Mononuclear cell (primary cell): ENCODE measurements around the gene ZNF280D. TPM values are rescaled to one million over a fixed set of nuclear protein-coding genes. Genes with fewer than 3 reads are reported as not detected.

Experiments used
- H3K27me3 ChIP-seq: 2 replicates; pipeline ENCODE4 v1.6.0; 2011; ENCODE audit warnings: low read length, control low read depth; ENCODE audit not compliant: insufficient read depth
- H3K4me1 ChIP-seq: 2 replicates; pipeline ENCODE4 v1.5.1; 2011; ENCODE audit warnings: mild to moderate bottlenecking, low read length, control low read depth; ENCODE audit not compliant: insufficient read depth
- H3K4me3 ChIP-seq: 2 replicates; pipeline ENCODE4 v1.5.1; 2011; ENCODE audit warnings: mild to moderate bottlenecking, low read length, moderate library complexity
- H3K9me3 ChIP-seq: 2 replicates; pipeline ENCODE4 v1.5.1; 2011; ENCODE audit warnings: low read depth, mild to moderate bottlenecking, control low read depth, low read length
- total RNA-seq: library from RNA; depleted of rRNA; stranded (reverse); fragments of >200 nt; gene quantifications from one replicate; pipeline ENCODE4 v1.2.3, GENCODE V29; 2012

The ZNF280D gene
- total RNA-seq, 1 donor, result 29.9 TPM

DNA sequence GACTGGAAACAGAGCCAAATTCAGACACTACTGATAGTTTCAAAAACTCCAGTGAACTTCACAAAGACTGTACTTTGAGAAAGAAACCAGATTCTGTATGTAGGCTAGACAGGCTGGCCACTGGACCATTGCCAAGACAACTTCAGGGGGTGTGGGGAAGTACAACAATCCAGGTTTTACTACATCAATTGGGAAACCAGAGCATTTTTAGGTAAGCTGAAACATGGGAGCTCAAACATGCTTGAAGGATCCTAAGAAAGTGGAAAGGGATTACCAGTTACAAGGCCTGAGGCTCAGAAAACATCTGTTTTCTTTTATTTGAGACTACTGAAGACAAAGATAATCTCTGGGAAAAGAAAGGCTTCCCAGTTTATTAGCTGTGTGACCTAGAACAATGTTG, 26.9 kb upstream of the ZNF280D start:
- H3K4me3 ChIP-seq, result no peak overlapping the region
- no peaks in the 10 kb centered on the region for H3K9me3 ChIP-seq
- no peaks in the 10 kb centered on the region for H3K27me3 ChIP-seq
- H3K4me1 ChIP-seq, result peaks cover 29% of the 10 kb centered on the region

DNA sequence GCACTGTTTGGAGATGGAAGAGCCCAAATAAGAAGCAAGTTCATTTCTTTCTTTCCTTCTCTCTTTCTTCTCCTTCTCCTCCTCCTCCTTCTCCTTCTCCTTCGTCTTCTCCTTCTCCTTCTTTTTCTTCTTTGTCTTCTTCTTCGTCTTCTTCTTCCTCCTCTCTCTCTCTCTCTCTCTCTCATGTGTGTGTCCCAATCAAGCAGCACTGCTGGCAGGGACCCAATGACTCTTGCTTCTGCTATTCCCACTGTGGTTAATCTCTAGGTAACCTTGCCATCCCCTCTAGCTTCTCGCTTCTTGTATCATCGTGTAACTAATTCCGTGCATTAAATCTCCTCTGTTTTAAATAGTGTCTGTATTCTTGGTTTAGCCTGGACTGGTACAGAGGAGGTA, 26.1 kb upstream of the ZNF280D start:
- H3K27me3 ChIP-seq, result peaks cover 2% of the 10 kb centered on the region
- H3K9me3 ChIP-seq, result no peaks in the 10 kb centered on the region
- H3K4me1 ChIP-seq, result peaks cover 29% of the 10 kb centered on the region
- no peak overlapping the region for H3K4me3 ChIP-seq

DNA sequence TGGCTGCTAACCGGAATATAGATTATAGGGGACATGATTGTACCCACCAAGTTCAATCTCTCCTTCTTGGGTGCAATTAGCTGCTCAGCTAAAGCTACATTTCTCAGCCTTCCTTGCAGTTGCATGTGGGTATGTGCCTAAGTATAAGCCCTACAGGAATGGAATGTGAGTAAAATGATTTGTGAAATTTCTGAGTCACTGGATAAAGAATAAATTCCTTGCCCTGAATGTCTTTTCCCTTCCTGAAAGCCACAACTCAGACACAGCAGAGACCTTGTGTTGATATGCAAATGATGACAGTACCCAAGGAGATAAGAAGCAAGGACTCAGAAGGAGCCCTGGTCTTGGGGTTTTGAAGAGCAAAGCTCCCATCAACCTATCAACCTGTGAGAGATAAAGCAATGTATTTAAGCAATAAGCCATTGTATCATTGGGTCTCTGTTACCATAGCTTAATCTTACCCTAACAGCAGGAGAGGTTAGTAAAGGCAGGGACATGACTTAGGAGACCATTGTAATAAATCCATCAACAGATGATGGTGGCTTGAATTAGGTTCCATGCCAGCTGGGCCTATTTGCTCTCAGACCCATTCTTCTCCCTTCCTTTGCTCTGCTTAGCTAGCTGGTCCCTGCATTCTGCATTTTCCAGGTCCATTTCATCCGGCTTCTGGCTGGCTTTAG, 25.6 kb upstream of the ZNF280D start:
- no peaks in the 10 kb centered on the region for H3K9me3 ChIP-seq
- peaks cover 25% of the 10 kb centered on the region for H3K4me1 ChIP-seq
- H3K4me3 ChIP-seq, result no peak overlapping the region
- peaks cover 2% of the 10 kb centered on the region for H3K27me3 ChIP-seq

DNA sequence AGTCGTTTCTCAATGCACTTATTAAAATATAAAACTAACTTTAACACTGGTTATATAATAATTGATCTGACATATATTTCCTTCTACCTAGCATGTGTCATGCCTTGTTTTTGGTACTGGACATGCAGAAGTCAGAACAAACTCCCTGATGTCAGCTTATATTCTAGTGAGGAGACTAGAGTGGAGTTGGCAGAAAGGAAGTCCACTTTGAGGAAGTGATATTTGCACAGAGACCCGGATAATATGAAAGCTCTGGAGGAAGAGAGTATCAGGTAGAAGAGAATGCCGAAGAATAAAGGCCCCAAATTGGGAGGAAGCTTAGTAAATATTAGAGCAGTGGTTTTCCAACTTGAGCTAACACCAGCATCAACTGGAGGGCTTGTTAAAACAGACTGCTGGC, 24.6 kb upstream of the ZNF280D start:
- H3K4me1 ChIP-seq, result peaks cover 22% of the 10 kb centered on the region
- H3K9me3 ChIP-seq, result no peaks in the 10 kb centered on the region
- no peak overlapping the region for H3K4me3 ChIP-seq
- peaks cover 2% of the 10 kb centered on the region for H3K27me3 ChIP-seq

DNA sequence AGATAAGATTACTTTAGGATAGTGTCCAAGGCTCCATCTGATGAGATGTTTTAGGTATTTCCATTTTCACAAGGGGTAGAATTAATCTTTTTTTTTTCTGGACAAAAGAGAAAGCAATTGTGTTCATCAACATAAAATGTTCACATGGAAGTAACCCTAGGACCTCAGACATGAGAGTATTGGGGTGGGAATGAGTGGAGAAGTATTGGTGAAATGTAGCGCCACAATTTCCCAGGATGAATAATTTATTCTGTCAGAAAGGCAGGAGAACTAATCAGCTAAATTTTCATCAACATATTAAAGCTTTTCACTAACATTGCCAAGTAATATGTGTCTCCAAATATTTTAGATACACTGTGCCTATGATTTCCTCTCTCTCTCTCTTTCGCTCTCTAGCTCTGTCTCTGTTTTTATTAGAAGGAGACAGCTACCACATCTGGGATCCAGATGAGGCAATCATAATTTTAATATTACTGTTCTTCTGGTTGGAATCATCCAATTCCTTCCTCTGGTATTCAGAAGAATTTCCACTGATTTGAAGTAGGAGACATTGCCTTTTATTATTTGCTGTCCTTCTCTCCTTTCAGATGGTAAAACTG, 21.6 kb upstream of the ZNF280D start:
- no peaks in the 10 kb centered on the region for H3K9me3 ChIP-seq
- H3K4me1 ChIP-seq, result peaks cover 18% of the 10 kb centered on the region
- peaks cover 2% of the 10 kb centered on the region for H3K27me3 ChIP-seq
- no peak overlapping the region for H3K4me3 ChIP-seq

DNA sequence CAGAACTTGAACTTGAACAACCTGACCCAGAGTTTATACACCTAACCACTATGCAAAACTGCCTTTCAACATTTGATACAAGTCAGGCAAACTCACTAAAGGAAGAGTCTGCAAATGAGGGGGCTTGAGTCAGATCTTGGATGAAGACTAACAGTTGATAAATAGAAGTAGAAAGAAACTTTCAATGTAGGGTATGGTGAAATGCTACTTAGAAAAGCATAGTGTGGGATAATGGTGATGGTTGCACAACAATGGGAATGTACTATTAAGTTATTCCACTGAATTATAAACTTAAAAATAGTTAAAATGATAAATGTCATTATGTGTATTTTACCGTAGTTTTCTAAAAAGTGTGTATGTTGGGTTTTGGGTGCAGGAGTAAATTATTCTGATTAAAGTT, 19.7 kb upstream of the ZNF280D start:
- Histone ChIP-seq H3K27me3 (peaks cover 2% of the 10 kb centered on the region), H3K4me1 (peaks cover under 1% of the 10 kb centered on the region), H3K9me3 (no peaks in the 10 kb centered on the region), H3K4me3 (no peak overlapping the region)

DNA sequence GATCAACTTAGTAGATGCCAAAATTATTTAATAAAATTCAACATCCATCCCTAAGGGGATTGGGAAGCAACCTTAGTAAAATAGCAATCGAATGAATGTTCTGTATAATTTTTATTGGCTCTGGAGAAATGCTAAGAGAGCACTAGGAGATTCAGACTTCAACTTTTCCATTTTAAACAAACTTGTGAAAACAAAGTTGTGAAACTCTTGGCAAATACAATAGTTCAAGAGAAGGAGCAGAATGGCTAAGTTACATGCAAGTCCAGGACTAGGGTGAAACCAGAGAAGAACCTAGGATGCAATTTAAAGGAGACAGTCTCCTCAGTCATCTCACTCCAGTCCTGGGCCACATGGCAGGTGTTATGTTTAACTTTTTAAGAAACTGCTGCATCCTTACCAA, 16.7 kb upstream of the ZNF280D start:
- Histone ChIP-seq H3K4me1 (no peaks in the 10 kb centered on the region), H3K9me3 (no peaks in the 10 kb centered on the region), H3K4me3 (no peak overlapping the region), H3K27me3 (peaks cover 1% of the 10 kb centered on the region)

DNA sequence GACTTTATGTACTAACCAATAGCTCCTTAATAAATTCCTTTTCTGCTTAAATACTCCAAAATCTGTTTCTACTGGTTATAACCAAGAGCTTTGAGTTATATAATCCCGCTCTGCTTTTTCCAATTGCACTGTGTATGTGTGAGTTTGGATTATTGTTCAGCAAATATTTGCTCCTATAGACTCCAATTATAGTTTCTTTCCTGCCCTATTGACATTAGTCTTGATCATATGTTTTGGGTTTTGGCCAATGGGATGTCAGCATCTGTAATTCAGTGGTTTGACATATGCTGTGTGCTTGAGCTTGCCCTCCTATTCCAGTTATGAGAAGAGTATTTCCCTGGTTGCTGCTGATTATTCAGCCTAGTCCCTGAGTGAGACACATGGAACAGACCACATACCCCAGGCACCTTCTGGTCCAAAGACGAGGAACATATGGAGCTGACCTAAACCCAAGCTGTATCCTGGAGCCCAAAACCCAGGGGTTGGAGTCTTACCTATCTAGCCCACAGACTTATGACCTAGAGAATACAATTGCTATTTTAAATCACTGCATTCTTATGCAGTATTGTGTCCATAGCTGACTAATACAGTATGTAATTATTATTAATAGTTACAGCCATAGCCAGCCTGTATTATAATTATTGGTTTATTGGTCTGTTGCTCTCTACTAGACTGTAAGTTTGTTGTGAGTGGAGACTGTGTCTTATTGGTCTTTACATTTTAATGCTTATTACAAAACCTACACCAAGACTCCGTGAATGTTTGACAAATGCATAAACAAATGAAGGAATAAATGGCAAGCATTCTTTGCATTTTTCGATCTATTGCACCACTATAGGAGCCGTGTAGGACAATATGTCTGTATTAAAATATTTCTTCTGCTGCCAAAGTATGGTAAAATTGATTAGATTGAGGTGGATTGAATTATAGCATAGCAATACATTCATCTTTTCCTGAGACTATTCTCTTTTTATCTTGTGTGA, 11.7 kb upstream of the ZNF280D start:
- Histone ChIP-seq H3K9me3 (no peaks in the 10 kb centered on the region), H3K4me1 (no peaks in the 10 kb centered on the region)

DNA sequence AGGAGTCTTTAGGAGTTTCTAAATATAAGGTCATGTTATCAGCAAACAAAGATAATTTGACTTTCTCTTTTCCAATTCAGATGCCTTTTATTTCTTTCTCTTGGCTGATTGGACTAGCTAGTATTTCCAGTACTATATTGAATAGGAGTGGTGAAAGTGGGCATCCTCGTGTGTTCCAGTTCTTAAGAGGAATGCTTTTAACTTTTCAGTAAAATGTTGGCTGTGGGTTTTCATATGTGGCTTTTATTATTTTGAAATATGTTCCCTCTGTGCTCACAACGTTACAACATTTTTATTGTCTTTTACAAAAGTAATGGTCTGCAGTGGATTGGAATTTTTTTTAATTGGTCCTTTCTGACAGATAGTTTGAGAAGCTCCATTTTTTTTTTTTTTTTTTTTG, 8.2 kb upstream of the ZNF280D start:
- no peaks in the 10 kb centered on the region for H3K4me1 ChIP-seq
- H3K4me3 ChIP-seq, result no peak overlapping the region
- no peaks in the 10 kb centered on the region for H3K9me3 ChIP-seq
- no peaks in the 10 kb centered on the region for H3K27me3 ChIP-seq

More for the DNA sequence above, 11.7 kb upstream of the ZNF280D start:
- H3K27me3 ChIP-seq, result no peaks in the 10 kb centered on the region
- no peak overlapping the region for H3K4me3 ChIP-seq

DNA sequence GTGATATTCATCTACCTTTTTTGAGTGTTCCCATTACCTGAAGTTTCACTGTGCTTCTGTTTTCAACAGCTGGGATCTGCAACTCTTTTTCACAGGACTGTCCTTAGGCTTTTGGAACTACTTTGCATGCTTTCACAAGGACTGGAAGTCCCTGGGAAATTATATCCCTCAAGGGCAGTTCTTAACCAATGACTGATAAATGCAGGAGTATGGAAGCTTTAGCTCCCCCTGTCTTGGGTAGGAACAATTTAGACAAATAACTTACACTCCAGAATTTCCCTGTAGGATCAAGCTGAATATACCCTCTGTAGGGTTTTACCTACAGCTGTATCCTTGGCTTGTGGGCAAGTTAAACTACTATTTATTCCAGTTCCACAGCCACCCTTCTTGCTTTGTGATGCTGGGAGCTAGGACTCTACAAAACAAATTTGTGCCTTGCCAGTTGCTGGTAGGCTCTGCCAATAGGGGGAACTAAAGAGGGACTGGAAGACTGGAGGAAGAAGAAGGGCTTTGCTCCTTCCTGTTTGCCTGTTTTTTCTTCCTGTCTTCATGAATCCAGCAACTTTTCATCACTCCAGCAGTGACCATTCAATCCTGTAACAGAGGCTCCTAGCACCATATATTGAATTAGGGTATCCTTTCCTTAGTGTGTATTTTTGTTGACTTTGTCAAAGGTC, 6.8 kb upstream of the ZNF280D start:
- Histone ChIP-seq H3K4me1 (no peaks in the 10 kb centered on the region), H3K27me3 (no peaks in the 10 kb centered on the region), H3K4me3 (no peak overlapping the region), H3K9me3 (no peaks in the 10 kb centered on the region)

DNA sequence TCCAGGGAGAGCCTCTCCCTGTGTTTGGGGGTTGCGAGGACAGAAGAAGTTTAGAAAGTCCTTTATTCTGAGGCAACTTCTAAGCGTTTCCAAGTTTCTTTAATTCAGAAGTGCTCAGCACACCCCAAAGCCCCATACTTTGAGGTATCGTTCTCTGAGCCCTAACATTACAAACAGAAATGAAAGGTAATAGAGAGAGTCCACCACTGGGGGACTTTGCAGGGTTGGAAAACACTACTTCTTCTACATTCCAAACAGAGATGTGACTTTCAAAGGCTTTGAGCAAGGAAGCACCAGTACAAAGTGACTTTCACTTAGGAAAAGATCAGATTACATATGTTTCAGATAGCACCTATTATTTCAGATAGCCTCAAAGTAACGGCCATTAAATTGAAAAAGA, 6.2 kb upstream of the ZNF280D start:
- no peaks in the 10 kb centered on the region for H3K27me3 ChIP-seq
- H3K4me1 ChIP-seq, result no peaks in the 10 kb centered on the region
- H3K4me3 ChIP-seq, result no peak overlapping the region
- no peaks in the 10 kb centered on the region for H3K9me3 ChIP-seq

DNA sequence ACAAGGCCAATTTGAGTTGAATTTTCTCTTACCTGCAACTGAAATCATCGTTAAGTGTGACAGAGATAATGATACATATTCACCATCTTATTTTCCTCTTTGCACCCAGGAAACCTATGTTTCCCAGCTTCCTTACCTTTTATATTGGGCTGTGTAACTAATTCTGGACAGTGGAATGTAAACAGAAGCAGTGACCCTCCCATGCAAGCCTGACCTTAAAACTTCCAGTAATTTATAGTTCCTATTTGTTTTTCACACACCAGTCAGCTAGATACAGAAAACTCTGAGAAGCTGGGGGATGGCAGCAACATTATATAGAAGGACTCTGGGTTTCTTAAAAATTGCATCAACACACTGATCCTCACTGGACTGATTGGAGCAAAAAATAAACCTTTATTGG, 4.5 kb upstream of the ZNF280D start:
- peaks cover 5% of the 10 kb centered on the region for H3K4me1 ChIP-seq
- H3K27me3 ChIP-seq, result no peaks in the 10 kb centered on the region
- no peak overlapping the region for H3K4me3 ChIP-seq
- H3K9me3 ChIP-seq, result no peaks in the 10 kb centered on the region

DNA sequence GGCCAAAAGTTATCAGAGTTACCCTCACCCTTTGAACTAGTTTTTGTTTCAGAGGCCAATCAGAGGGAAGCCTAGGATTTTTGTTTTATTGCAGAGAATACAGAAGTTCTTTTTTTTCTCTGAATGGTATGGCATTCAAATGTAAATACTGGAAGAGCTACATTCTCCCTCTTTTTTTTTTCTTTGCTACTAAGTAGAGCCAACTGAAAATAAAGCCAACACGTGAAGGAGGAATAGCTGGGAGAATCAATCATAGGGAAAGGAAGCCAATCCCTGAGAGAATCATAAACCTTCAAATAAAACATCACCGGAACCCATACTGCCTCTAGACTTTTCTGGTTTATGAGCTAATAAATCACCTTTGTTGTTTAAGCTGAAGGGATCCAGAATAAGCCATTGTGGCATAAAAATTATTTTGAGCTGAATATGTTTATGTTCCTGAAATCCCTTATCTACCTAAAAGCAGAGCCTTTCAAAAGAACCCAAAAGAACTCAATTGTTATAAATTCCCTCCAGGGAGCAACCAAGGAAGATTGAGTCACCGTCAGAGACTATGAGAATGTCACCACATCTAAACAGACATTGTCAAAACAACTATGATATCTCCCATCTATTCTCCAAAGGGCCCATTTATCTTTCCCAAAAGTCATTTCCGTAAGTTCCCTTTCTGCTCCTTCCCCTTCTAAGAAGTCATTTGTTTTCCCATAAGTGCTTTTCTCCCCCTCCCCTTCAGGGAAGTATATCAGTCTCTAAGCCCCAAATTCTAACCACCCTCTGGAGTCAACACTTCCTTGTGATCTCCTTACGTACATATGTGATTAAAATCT, 3.8 kb upstream of the ZNF280D start:
- no peak overlapping the region for H3K4me3 ChIP-seq

DNA sequence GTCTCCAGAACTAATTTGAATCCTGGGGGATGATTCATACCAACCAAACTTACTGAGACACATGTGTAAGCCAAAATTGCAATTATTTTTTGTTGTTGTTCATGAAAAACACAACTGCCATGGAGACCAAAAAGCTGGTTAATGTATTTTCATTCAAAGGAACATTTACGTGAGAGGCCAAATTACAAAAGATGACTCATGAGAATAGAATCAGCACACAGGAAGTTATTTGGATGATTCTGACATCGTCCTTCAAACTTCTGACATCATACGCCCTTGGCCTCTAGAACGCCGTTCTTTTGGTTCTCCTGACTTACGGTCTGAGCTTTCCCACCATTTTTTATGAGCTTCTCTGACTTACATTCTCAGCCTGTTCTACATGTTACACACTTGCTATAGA, 3.0 kb upstream of the ZNF280D start:
- Histone ChIP-seq H3K9me3 (no peaks in the 10 kb centered on the region), H3K4me1 (peaks cover 19% of the 10 kb centered on the region), H3K27me3 (no peaks in the 10 kb centered on the region), H3K4me3 (no peak overlapping the region)

More for the DNA sequence above, 3.8 kb upstream of the ZNF280D start:
- Histone ChIP-seq H3K27me3 (no peaks in the 10 kb centered on the region), H3K4me1 (peaks cover 12% of the 10 kb centered on the region), H3K9me3 (no peaks in the 10 kb centered on the region)
